A673 (cell line): ENCODE data around the gene AMDHD2. TPM values are rescaled to one million over a fixed set of nuclear protein-coding genes. Genes with fewer than 3 reads are reported as not detected.
"Not testable (repeated sequence)": the region's sequence is repeated elsewhere in the genome, so short reads cannot be mapped to it uniquely, and the experiment has no call there.

Experiments used
- BruUV-seq: library from RNA; stranded (reverse); fragments of 400-500 nt; replicated peaks from 2 replicates; lab custom pipeline; 2021; lab: Mats Ljungman, UMichigan
- CTCF ChIA-PET: fragments of 300-600 bp; sonication (Branson Sonifier 250); formaldehyde crosslinking; loops from one replicate; lab custom pipeline; 2022; ENCODE audit warnings: antibody characterized with exemption; lab: Charles Lee
- POLR2A ChIA-PET: fragments of 300-600 bp; sonication (Branson Sonifier 250); formaldehyde crosslinking; loops from one replicate; lab custom pipeline; 2022; ENCODE audit warnings: antibody characterized with exemption; ENCODE audit not compliant: low non-redundant PET; lab: Charles Lee
- DNase-seq: peaks from one replicate; pipeline ENCODE4 v3.0.0-alpha.2; 2015; ENCODE audit warnings: low spot score
- H3K27ac ChIP-seq: fragments of 200-600 bp; sonication (generic); 2 replicates; pipeline ENCODE4 v1.5.1; 2016; ENCODE audit warnings: mixed run types, low read depth, mild to moderate bottlenecking, mixed read lengths, antibody characterized with exemption, low read length; ENCODE audit not compliant: poor library complexity, severe bottlenecking
- H3K27me3 ChIP-seq: fragments of 200-600 bp; sonication (generic); replicated peaks from 2 replicates; pipeline ENCODE4 v1.6.1; 2017; ENCODE audit warnings: mixed run types, low read depth, mild to moderate bottlenecking, mixed read lengths, antibody characterized with exemption, low read length; ENCODE audit not compliant: insufficient read depth, poor library complexity
- H3K36me3 ChIP-seq: fragments of 200-600 bp; sonication (generic); 2 replicates; pipeline ENCODE4 v1.6.1; 2016; ENCODE audit warnings: mixed run types, mild to moderate bottlenecking, mixed read lengths, antibody characterized with exemption, low read length; ENCODE audit not compliant: insufficient read depth, poor library complexity, severe bottlenecking
- H3K4me1 ChIP-seq: fragments of 200-600 bp; sonication (generic); 2 replicates; pipeline ENCODE4 v1.6.1; 2017; ENCODE audit warnings: mixed run types, mild to moderate bottlenecking, mixed read lengths, antibody characterized with exemption, low read length; ENCODE audit not compliant: insufficient read depth, poor library complexity, severe bottlenecking
- H3K4me3 ChIP-seq: fragments of 200-600 bp; sonication (generic); 2 replicates; pipeline ENCODE4 v1.5.1; 2016; ENCODE audit warnings: low read depth, mixed run types, mild to moderate bottlenecking, mixed read lengths, low read length; ENCODE audit not compliant: poor library complexity, severe bottlenecking
- H3K9me3 ChIP-seq: fragments of 200-600 bp; sonication (generic); 2 replicates; pipeline ENCODE4 v1.6.1; 2016; ENCODE audit warnings: mixed run types, low read depth, mild to moderate bottlenecking, mixed read lengths, antibody characterized with exemption, low read length; ENCODE audit not compliant: poor library complexity, severe bottlenecking
- intact Hi-C: fragments of 100-400 bp; cut with micrococcal nuclease; formaldehyde crosslinking; loops from one replicate; pipeline ENCODE4 v1.10.0; 2022; ENCODE audit not compliant: unreplicated experiment
- microRNA-seq: library from miRNA; unstranded; fragments of <30 nt; microRNA quantifications from one replicate; pipeline ENCODE4 v1.2.0, GENCODE V29; 2021
- total RNA-seq: library from RNA; stranded (reverse); gene quantifications from 2 replicates; pipeline ENCODE4 v1.2.3, GENCODE V29; 2021

The AMDHD2 gene
- total RNA-seq, 1 experiment from 2014 or later, result 53.3 TPM

DNA sequence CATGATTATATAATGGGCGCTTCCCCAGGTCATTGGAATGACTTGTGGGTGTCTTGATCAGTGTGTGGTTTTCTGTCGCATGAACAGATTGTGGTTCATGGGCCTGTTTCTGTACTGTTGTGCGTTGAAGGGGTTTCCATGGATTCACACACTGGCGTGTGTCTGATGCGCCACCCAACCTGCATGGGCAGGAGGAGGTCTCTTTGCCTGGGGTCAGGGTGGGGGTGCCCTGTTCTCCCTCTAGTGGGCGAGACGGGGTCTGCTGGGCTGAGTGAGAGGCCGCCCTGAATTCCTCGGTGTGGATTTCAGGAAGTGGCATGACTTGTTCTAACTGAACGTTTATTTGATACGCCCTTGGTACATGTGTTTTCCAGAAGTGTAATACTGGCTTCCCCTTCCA is 60.0 kb downstream of the AMDHD2 start:
- H3K4me3 ChIP-seq, BruUV-seq, intact Hi-C loops, POLR2A ChIA-PET, H3K4me1 ChIP-seq, CTCF ChIA-PET, H3K36me3 ChIP-seq, H3K9me3 ChIP-seq, H3K27me3 ChIP-seq, H3K27ac ChIP-seq: not testable (repeated sequence)
- DNase-seq, result peak; percentile 20

DNA sequence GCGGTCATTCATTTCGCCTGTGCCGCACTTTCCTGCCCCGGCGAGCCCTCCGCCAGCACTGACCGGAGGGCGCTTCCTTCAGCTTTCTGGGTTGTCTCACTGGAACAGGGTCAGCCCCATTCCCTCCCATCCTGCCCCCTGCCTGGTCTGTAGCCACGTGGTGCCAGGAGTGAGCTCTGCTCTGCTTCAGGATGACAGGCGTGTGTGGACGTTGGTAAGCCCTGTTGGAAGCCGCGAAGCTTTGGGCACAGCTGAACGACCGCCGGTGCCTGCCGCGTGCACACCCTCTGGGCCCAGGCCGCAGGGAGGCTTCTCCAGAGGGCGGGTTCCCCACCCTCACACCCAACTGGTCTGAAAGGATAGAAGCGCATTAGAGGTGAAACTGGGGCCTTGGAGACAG is 60.6 kb downstream of the AMDHD2 start:
- CTCF ChIA-PET, BruUV-seq, POLR2A ChIA-PET: not testable (repeated sequence)

More for the DNA sequence above, 60.6 kb downstream of the AMDHD2 start:
- H3K36me3 ChIP-seq, H3K9me3 ChIP-seq, H3K27me3 ChIP-seq, H3K4me3 ChIP-seq, H3K4me1 ChIP-seq, H3K27ac ChIP-seq, DNase-seq, intact Hi-C loops: not testable (repeated sequence)

Small RNA genes within 50 kb of the gene (microRNA-seq; reads per million reads assigned to microRNA genes)
- not detected for gene MIR3178

Other genes with a start within 250 kb of the AMDHD2 start
- gene ABCA3, start 179.6 kb upstream of the AMDHD2 start, total RNA-seq, result 9.0 and 13.7 TPM in 2 replicates
- gene CCNF, start 90.9 kb upstream of the AMDHD2 start, total RNA-seq, result 71.7 and 76.1 TPM in 2 replicates
- 48.5 and 51.9 TPM in 2 replicates for gene TEDC2, start 60.3 kb upstream of the AMDHD2 start, total RNA-seq
- 1.6 and 2.9 TPM in 2 replicates for gene NTN3, start 49.1 kb upstream of the AMDHD2 start, total RNA-seq
- gene TBC1D24, start 45.2 kb upstream of the AMDHD2 start, total RNA-seq, result 24.2 and 27.1 TPM in 2 replicates
- 231 and 252 TPM in 2 replicates for gene ATP6V0C, start 6.4 kb upstream of the AMDHD2 start, total RNA-seq
- gene CEMP1, start 11.0 kb downstream of the AMDHD2 start, total RNA-seq, result not detected in 2 replicates
- 31.6 and 37.9 TPM in 2 replicates for gene PDPK1, start 17.6 kb downstream of the AMDHD2 start, total RNA-seq
- 33.1 and 35.6 TPM in 2 replicates for gene KCTD5, start 162.2 kb downstream of the AMDHD2 start, total RNA-seq
- 1.3 and 3.0 TPM in 2 replicates for gene PRSS27, start 199.9 kb downstream of the AMDHD2 start, total RNA-seq
- 642 and 651 TPM in 2 replicates for gene SRRM2, start 232.3 kb downstream of the AMDHD2 start, total RNA-seq